HCT116 (cell line): ENCODE results near the gene DZIP1L. TPM values are rescaled to one million over a fixed set of nuclear protein-coding genes. Genes with fewer than 3 reads are reported as not detected.

ENCODE experiments used
- ATAC-seq: fragments of 200-7000 bp; cut with Tn5 transposase; 2 replicates; pipeline ENCODE4 v1.9.1; 2020; ENCODE audit warnings: mild to moderate bottlenecking, moderate library complexity
- BruUV-seq: library from RNA; stranded (reverse); fragments of 400-500 nt; replicated peaks from 2 replicates; lab custom pipeline; 2021; lab: Mats Ljungman, UMichigan
- CTCF ChIA-PET: fragments of 300-600 bp; sonication (Branson Sonifier 250); formaldehyde crosslinking; loops from one replicate; lab custom pipeline; 2021; ENCODE audit warnings: antibody characterized with exemption; lab: Charles Lee
- POLR2A ChIA-PET: fragments of 300-600, 350-600 bp; sonication (Branson Sonifier 250); formaldehyde crosslinking; loops from one replicate; lab custom pipeline; 2021; ENCODE audit warnings: antibody characterized with exemption; lab: Charles Lee
- RAD21 ChIA-PET, 2 experiments: fragments of 300-600 bp; sonication (Branson Sonifier 250); formaldehyde crosslinking; loops; one replicate each; lab custom pipeline; 2023; ENCODE audit warnings: low total read pairs in 2 of 2; ENCODE audit not compliant: uncharacterized antibody in 2 of 2, unreplicated experiment in 2 of 2, low non-redundant PET in 1 of 2; lab: Charles Lee
- DNase-seq: peaks from one replicate; pipeline ENCODE4 v3.0.0-alpha.2; 2010; ENCODE audit warnings: low read depth, low spot score
- H2AFZ ChIP-seq: fragments of 200-600 bp; shearing (Covaris generic), sonication (generic); 2 replicates; pipeline ENCODE4 v1.6.1; 2017; ENCODE audit warnings: low read depth, mixed run types, mixed read lengths, antibody characterized with exemption, low read length; ENCODE audit not compliant: poor library complexity, severe bottlenecking
- H3K27ac ChIP-seq: 2 replicates; pipeline ENCODE4 v1.5.1; 2012; ENCODE audit warnings: low read depth, low read length
- H3K27me3 ChIP-seq: fragments of 200-600 bp; sonication (generic); 2 replicates; pipeline ENCODE4 v1.6.1; 2016; ENCODE audit warnings: mixed run types, low read length, mixed read lengths; ENCODE audit not compliant: insufficient read depth
- H3K36me3 ChIP-seq, 2 experiments: fragments of 200-500 bp in 1 of 2; fragments of 200-600 bp in 1 of 2; sonication (Bioruptor generic) in 1 of 2; sonication (generic) in 1 of 2; 2 replicates each; pipeline versions ENCODE4 v1.5.1 to v1.6.1; 2014 to 2016; ENCODE audit warnings: low read length in 2 of 2, inconsistent platforms in 1 of 2, mixed read lengths in 1 of 2, mixed run types in 1 of 2; ENCODE audit not compliant: insufficient read depth in 2 of 2, control insufficient read depth in 1 of 2
- H3K4me1 ChIP-seq, 2 experiments: fragments of 200-600 bp in 1 of 2; sonication (generic) in 1 of 2; 2 replicates each; pipeline versions ENCODE4 v1.5.1 to v1.6.1; 2012 to 2017; ENCODE audit warnings: low read length in 2 of 2, inconsistent platforms in 1 of 2, mild to moderate bottlenecking in 1 of 2, mixed read lengths in 1 of 2, mixed run types in 1 of 2, moderate library complexity in 1 of 2; ENCODE audit not compliant: insufficient read depth in 2 of 2, control insufficient read depth in 1 of 2
- H3K4me2 ChIP-seq: fragments of 200-600 bp; sonication (generic); 2 replicates; pipeline ENCODE4 v1.6.1; 2017; ENCODE audit warnings: mixed run types, low read length, mixed read lengths
- H3K4me3 ChIP-seq, 2 experiments: fragments of 200-600 bp in 1 of 2; sonication (generic) in 1 of 2; replicated peaks in 1 of 2; 2 replicates each; pipeline ENCODE4 v1.5.1; 2011 to 2016; ENCODE audit warnings: low read length in 2 of 2, control low read depth in 1 of 2, low read depth in 1 of 2, mild to moderate bottlenecking in 1 of 2, mixed read lengths in 1 of 2, mixed run types in 1 of 2
- H3K79me2 ChIP-seq: fragments of 200-600 bp; sonication (generic); 2 replicates; pipeline ENCODE4 v1.6.1; 2017; ENCODE audit warnings: mild to moderate bottlenecking, mixed run types, low read length, moderate library complexity, mixed read lengths; ENCODE audit not compliant: insufficient read depth
- H3K9ac ChIP-seq: fragments of 200-600 bp; sonication (generic); 2 replicates; pipeline ENCODE4 v1.6.1; 2016; ENCODE audit warnings: low read length, mixed read lengths
- H3K9me2 ChIP-seq: fragments of 200-600 bp; sonication (generic), shearing (Covaris generic); 2 replicates; pipeline ENCODE4 v1.6.1; 2017; ENCODE audit warnings: mixed run types, mild to moderate bottlenecking, moderate library complexity; ENCODE audit not compliant: insufficient read depth
- H3K9me3 ChIP-seq, 2 experiments: fragments of 200-500 bp in 1 of 2; fragments of 200-600 bp in 1 of 2; sonication (Bioruptor generic) in 1 of 2; sonication (generic) in 1 of 2; 2 replicates each; pipeline ENCODE4 v1.6.1; 2014 to 2017; ENCODE audit warnings: low read length in 2 of 2, mixed read lengths in 2 of 2, inconsistent platforms in 1 of 2, low read depth in 1 of 2, mild to moderate bottlenecking in 1 of 2, mixed run types in 1 of 2, moderate library complexity in 1 of 2; ENCODE audit not compliant: control insufficient read depth in 1 of 2, insufficient read depth in 1 of 2
- H4K20me1 ChIP-seq: fragments of 200-600 bp; sonication (generic), shearing (Covaris generic); 2 replicates; pipeline ENCODE4 v1.6.1; 2017; ENCODE audit warnings: mixed run types, mild to moderate bottlenecking, moderate library complexity; ENCODE audit not compliant: insufficient read depth
- CEBPB ChIP-seq: IDR thresholded peaks from 2 replicates; pipeline ENCODE4 v1.6.1; 2012; ENCODE audit warnings: low read depth
- CTCF ChIP-seq, 3 experiments: fragments of 200-600 bp in 1 of 3; sonication (generic) in 1 of 3; IDR thresholded peaks in 2 of 3; conservative IDR thresholded peaks in 1 of 3; 2 replicates each; pipeline ENCODE4 v1.5.1; 2012 to 2017; ENCODE audit warnings: low read depth in 2 of 3, low read length in 2 of 3, antibody characterized with exemption in 1 of 3, borderline replicate concordance in 1 of 3, control low read depth in 1 of 3, mild to moderate bottlenecking in 1 of 3, mixed read lengths in 1 of 3, mixed run types in 1 of 3, moderate library complexity in 1 of 3; ENCODE audit not compliant: insufficient read depth in 1 of 3
- EGR1 ChIP-seq: IDR thresholded peaks from 2 replicates; pipeline ENCODE4 v1.6.1; 2012; ENCODE audit warnings: low read depth
- ELF1 ChIP-seq: IDR thresholded peaks from 2 replicates; pipeline ENCODE4 v1.6.1; 2012; ENCODE audit warnings: low read depth, borderline replicate concordance
- EZH2phosphoT487 ChIP-seq: fragments of 200-600 bp; IDR thresholded peaks from 2 replicates; pipeline ENCODE4 v1.6.1; 2018; ENCODE audit warnings: antibody characterized with exemption, borderline replicate concordance
- FOSL1 ChIP-seq: IDR thresholded peaks from 2 replicates; pipeline ENCODE4 v1.6.1; 2012; ENCODE audit warnings: low read depth
- JUND ChIP-seq: IDR thresholded peaks from 2 replicates; pipeline ENCODE4 v1.6.1; 2012
- POLR2A ChIP-seq: IDR thresholded peaks from 2 replicates; pipeline ENCODE4 v1.7.0; 2011; ENCODE audit warnings: borderline replicate concordance; ENCODE audit not compliant: insufficient read depth, insufficient read length; ENCODE audit errors: extremely low read depth
- POLR2AphosphoS5 ChIP-seq: IDR thresholded peaks from 2 replicates; pipeline ENCODE4 v1.6.1; 2011; ENCODE audit warnings: mild to moderate bottlenecking, low read depth, low read length, moderate library complexity
- SIN3A ChIP-seq: IDR thresholded peaks from 2 replicates; pipeline ENCODE4 v1.6.1; 2012; ENCODE audit warnings: low read depth
- SP1 ChIP-seq: IDR thresholded peaks from 2 replicates; pipeline ENCODE4 v1.6.1; 2012; ENCODE audit warnings: low read depth
- SRF ChIP-seq: IDR thresholded peaks from 2 replicates; pipeline ENCODE4 v1.6.1; 2012; ENCODE audit warnings: low read depth
- TCF7L2 ChIP-seq: IDR thresholded peaks from 2 replicates; pipeline ENCODE4 v1.7.0; 2011; ENCODE audit warnings: borderline replicate concordance, inconsistent platforms; ENCODE audit not compliant: insufficient read depth, insufficient read length; ENCODE audit errors: extremely low read depth
- YY1 ChIP-seq: IDR thresholded peaks from 2 replicates; pipeline ENCODE4 v1.6.1; 2011; ENCODE audit warnings: low read length, low read depth, moderate library complexity, mild to moderate bottlenecking; ENCODE audit not compliant: insufficient replicate concordance; ENCODE audit errors: extremely low read depth
- ZBTB33 ChIP-seq: IDR thresholded peaks from 2 replicates; pipeline ENCODE4 v1.6.1; 2011; ENCODE audit warnings: mild to moderate bottlenecking, low read length, moderate library complexity; ENCODE audit not compliant: insufficient replicate concordance; ENCODE audit errors: extremely low read depth
- ZFX ChIP-seq: fragments of 450-650 bp; IDR thresholded peaks from 2 replicates; pipeline ENCODE4 v1.6.1; 2017
- ZNF274 ChIP-seq: fragments of 200-500 bp; sonication (Bioruptor generic); IDR thresholded peaks from 2 replicates; pipeline ENCODE4 v1.6.1; 2014; ENCODE audit warnings: mild to moderate bottlenecking, low read depth, low read length, inconsistent platforms
- intact Hi-C: fragments of 100-400 bp; cut with micrococcal nuclease; formaldehyde crosslinking; loops from 2 replicates; pipeline ENCODE4 v1.10.0; 2022
- total RNA-seq: library from RNA; stranded (reverse); gene quantifications from one replicate; pipeline ENCODE4 v1.2.1, GENCODE V29; 2021; ENCODE audit not compliant: unreplicated experiment

The DZIP1L gene
- total RNA-seq, 1 experiment from 2014 or later, result 9.6 TPM

GRCh38 chr3:138065949-138066348 lies 49.5 kb downstream of the DZIP1L start:
- BruUV-seq, result no TSS peak
- TF ChIP-seq POLR2AphosphoS5 (no peak), EZH2phosphoT487 (no peak), ELF1 (no peak), TCF7L2 (no peak)

GRCh38 chr3:138063416-138063815 lies 52.0 kb downstream of the DZIP1L start:
- Histone ChIP-seq H3K9me3 (no peaks in the 10 kb centered on the region), H3K9me2 (no peaks in the 10 kb centered on the region), H3K27ac (no peak overlapping the region), H3K36me3 (peaks cover 0 to 7% of the 10 kb centered on the region in 2 experiments; a peak in 2 of 4 replicates), H3K4me3 (no peak overlapping the region), H3K79me2 (no peaks in the 10 kb centered on the region), H3K27me3 (no peaks in the 10 kb centered on the region), H4K20me1 (no peaks in the 10 kb centered on the region), H3K4me1 (no peaks in the 10 kb centered on the region), H3K9ac (no peak overlapping the region), H3K4me2 (no peak overlapping the region), H2AFZ (no peak overlapping the region)
- RAD21 ChIA-PET, result no interaction called here
- no peak for DNase-seq
- intact Hi-C loops, result no loop called here
- POLR2A ChIA-PET, result no interaction called here
- no peak for ATAC-seq
- BruUV-seq, result no TSS peak
- CTCF ChIA-PET, result no interaction called here
- no peak for TF ChIP-seq ELF1
- no peak for TF ChIP-seq ZFX
- TF ChIP-seq TCF7L2, result no peak
- no peak for TF ChIP-seq YY1
- TF ChIP-seq SIN3A, result no peak
- TF ChIP-seq POLR2A, result no peak
- TF ChIP-seq FOSL1, result no peak
- no peak for TF ChIP-seq ZNF274
- no peak for TF ChIP-seq SRF
- no peak for TF ChIP-seq JUND
- TF ChIP-seq CTCF (IDR thresholded peaks at IDR 0.05 in 2 of 3, conservative IDR thresholded peaks at IDR 0.05 in 1 of 3; ENCODE audit: borderline replicate concordance in 1 of 3, insufficient read depth in 1 of 3, low read depth in 2 of 3, low read length in 2 of 3), result no peak
- no peak for TF ChIP-seq SP1
- no peak for TF ChIP-seq CEBPB
- no peak for TF ChIP-seq EGR1
- no peak for TF ChIP-seq EZH2phosphoT487
- no peak for TF ChIP-seq ZBTB33

More at GRCh38 chr3:138065949-138066348, 49.5 kb downstream of the DZIP1L start:
- DNase-seq (no peak), ATAC-seq (no peak)
- no peak overlapping the region for H3K4me3 ChIP-seq
- no peaks in the 10 kb centered on the region for H3K79me2 ChIP-seq
- ChIA-PET POLR2A (no interaction called here), CTCF (no interaction called here), RAD21 (no interaction called here)
- no peaks in the 10 kb centered on the region for H3K4me1 ChIP-seq
- H2AFZ ChIP-seq, result no peak overlapping the region
- no peaks in the 10 kb centered on the region for H3K27me3 ChIP-seq
- peaks cover 0 to 7% of the 10 kb centered on the region in 2 experiments; a peak in 2 of 4 replicates for H3K36me3 ChIP-seq
- intact Hi-C loops, result loop anchor here (5.0 kb wide), 1 partner anchor 261 kb away; the partner anchor contains the start of gene NME9
- H3K9me3 ChIP-seq, result no peaks in the 10 kb centered on the region
- no peaks in the 10 kb centered on the region for H4K20me1 ChIP-seq
- no peak overlapping the region for H3K9ac ChIP-seq
- no peak overlapping the region for H3K27ac ChIP-seq
- no peak overlapping the region for H3K4me2 ChIP-seq
- no peaks in the 10 kb centered on the region for H3K9me2 ChIP-seq
